ENCODE measurements around the gene PTPRN2. TPM values are rescaled to one million over a fixed set of nuclear protein-coding genes. Genes with fewer than 3 reads are reported as not detected.

Gene PTPRN2
- polyA plus RNA-seq, 1 experiment, result 0.02 TPM

DNA sequence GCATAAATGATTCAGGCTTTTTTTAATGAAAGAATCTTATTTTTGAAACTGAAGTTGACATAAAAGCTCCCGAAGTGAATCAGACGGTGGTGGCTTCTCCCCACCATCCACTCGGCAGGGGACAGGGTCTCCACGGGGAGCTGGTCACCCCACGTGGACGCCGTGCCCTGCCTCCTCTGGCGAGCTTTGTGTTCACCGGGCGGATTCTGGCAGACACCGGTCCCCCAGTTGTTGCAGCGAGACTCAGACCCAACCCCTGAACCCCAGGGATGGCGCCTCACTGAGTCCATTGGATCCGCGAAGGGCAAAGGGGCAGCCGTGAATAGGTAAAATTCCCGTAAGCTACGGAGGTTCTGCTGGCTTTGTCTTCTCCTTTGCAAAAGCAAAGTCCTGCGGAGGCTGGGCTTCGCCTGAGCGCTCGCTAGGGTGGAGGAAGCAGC lies 38.4 kb downstream of the PTPRN2 start:
- DNase-seq (ENCODE audit: low read depth, low spot score), result no peak
- TF ChIP-seq CTCF (IDR thresholded peaks at IDR 0.05; ENCODE audit: low read depth, low read length), result no peak
- H3K27ac ChIP-seq (ENCODE audit: low read depth, low read length), result no peak overlapping the region
- ChIA-PET POLR2A (no interaction called here), CTCF (no interaction called here)
- H3K27me3 ChIP-seq (ENCODE audit: control insufficient read depth, insufficient read depth, low read length), result no peaks in the 10 kb centered on the region
- no peak overlapping the region for H3K4me3 ChIP-seq (ENCODE audit: low read depth, low read length)
- H3K9me3 ChIP-seq (ENCODE audit: control insufficient read depth, insufficient read depth, low read length), result peaks cover 83% of the 10 kb centered on the region

DNA sequence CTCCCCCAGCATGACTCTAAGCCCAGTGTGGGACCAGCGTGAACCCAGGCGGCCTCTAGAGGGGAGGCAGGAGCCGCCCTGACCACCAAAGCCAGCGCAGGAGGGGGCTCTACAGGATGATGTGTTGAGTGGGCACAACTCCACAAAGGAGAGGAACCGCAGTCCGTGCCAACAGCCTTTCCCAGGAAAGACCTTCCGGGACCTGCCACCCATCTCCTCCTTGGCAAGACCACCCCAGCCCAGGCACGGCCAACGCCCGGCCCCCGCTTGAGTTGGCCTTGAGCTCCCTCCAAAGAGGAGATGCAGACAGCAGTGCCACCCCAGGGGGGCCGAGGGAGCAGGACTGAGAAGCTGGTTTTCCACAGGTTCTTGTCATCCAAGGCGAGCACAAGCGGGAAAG lies 38.9 kb downstream of the PTPRN2 start:
- ChIA-PET POLR2A (no interaction called here), CTCF (no interaction called here)
- no peak overlapping the region for H3K4me3 ChIP-seq (ENCODE audit: low read depth, low read length)
- H3K27me3 ChIP-seq (ENCODE audit: control insufficient read depth, insufficient read depth, low read length), result no peaks in the 10 kb centered on the region
- H3K9me3 ChIP-seq (ENCODE audit: control insufficient read depth, insufficient read depth, low read length), result peaks cover 83% of the 10 kb centered on the region
- TF ChIP-seq CTCF (IDR thresholded peaks at IDR 0.05; ENCODE audit: low read depth, low read length), result no peak
- H3K27ac ChIP-seq (ENCODE audit: low read depth, low read length), result no peak overlapping the region
- no peak for DNase-seq (ENCODE audit: low read depth, low spot score)

GRCh38 chr7:158547817-158548216 lies 39.8 kb downstream of the PTPRN2 start:
- H3K4me3 ChIP-seq (ENCODE audit: low read depth, low read length), result no peak overlapping the region
- ChIA-PET POLR2A (no interaction called here), CTCF (no interaction called here)
- TF ChIP-seq CTCF (IDR thresholded peaks at IDR 0.05; ENCODE audit: low read depth, low read length), result no peak
- H3K9me3 ChIP-seq (ENCODE audit: control insufficient read depth, insufficient read depth, low read length), result peaks cover 82% of the 10 kb centered on the region
- H3K27me3 ChIP-seq (ENCODE audit: control insufficient read depth, insufficient read depth, low read length), result no peaks in the 10 kb centered on the region
- no peak for DNase-seq (ENCODE audit: low read depth, low spot score)
- no peak overlapping the region for H3K27ac ChIP-seq (ENCODE audit: low read depth, low read length)

- POLR2A ChIA-PET, result no interaction called here
- Histone ChIP-seq H3K4me3 (ENCODE audit: low read depth, low read length) (no peak overlapping the region), H3K27me3 (ENCODE audit: control insufficient read depth, insufficient read depth, low read length) (no peaks in the 10 kb centered on the region), H3K9me3 (ENCODE audit: control insufficient read depth, insufficient read depth, low read length) (peaks cover 84% of the 10 kb centered on the region), H3K27ac (ENCODE audit: low read depth, low read length) (no peak overlapping the region)
- no peak for TF ChIP-seq CTCF (IDR thresholded peaks at IDR 0.05; ENCODE audit: low read depth, low read length)
- CTCF ChIA-PET, result interaction anchor here (0.5 kb wide), 1 partner anchor 1154 kb away, joined by 5 read pairs; no protein-coding TSS in a partner anchor
- no peak for DNase-seq (ENCODE audit: low read depth, low spot score)
Measured at GRCh38 chr7:158546626-158547025, 41.0 kb downstream of the PTPRN2 start.

DNA sequence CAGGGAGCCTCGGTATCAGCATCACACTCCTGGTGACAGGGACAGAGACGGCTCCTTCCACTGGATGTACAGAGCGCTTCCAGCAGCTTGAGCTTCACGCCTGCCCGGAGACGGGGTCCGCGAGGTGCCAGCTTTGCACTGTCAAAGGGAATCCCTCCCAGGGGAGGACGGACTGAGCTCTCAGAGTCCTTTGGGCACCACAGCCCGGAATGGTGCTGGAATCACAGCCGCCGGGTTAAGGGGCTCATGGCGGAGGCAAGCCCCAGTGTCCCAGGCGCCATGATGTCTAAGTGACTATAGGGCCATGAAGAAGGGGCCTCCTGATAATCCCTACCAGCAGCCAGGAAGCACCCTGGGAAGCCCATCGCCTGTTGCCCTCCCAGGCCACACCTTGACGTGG lies 41.4 kb downstream of the PTPRN2 start:
- no peak for DNase-seq (ENCODE audit: low read depth, low spot score)
- POLR2A ChIA-PET, result no interaction called here
- no peak overlapping the region for H3K4me3 ChIP-seq (ENCODE audit: low read depth, low read length)
- H3K27ac ChIP-seq (ENCODE audit: low read depth, low read length), result no peak overlapping the region
- TF ChIP-seq CTCF (IDR thresholded peaks at IDR 0.05; ENCODE audit: low read depth, low read length), result no peak
- H3K27me3 ChIP-seq (ENCODE audit: control insufficient read depth, insufficient read depth, low read length), result no peaks in the 10 kb centered on the region
- CTCF ChIA-PET, result interaction anchor here (0.5 kb wide), 1 partner anchor 1154 kb away, joined by 5 read pairs; no protein-coding TSS in a partner anchor
- H3K9me3 ChIP-seq (ENCODE audit: control insufficient read depth, insufficient read depth, low read length), result peaks cover 82% of the 10 kb centered on the region
